ENCODE data around the gene RAPGEF5.

DNA sequence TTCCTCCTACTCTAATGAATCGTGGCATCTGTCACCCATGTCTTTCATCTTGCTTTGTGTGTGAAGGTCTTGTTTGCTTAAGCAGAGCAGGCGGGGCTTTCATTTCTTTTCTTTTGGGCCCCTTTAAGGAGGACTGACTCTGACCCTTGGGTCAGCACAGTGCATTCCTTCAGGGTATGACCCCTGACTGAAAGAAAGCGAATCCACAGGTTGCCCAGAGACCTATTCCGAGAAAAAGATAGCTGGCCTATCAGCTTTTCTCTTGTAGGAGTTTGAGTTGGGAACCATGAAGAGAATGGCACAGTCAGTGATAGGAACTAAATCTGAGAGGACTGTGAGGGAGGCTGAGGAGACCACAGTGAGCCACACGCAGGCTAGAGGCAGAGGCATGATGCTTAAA, 218.1 kb downstream of the RAPGEF5 start:
- TF ChIP-seq, protein P1, sequence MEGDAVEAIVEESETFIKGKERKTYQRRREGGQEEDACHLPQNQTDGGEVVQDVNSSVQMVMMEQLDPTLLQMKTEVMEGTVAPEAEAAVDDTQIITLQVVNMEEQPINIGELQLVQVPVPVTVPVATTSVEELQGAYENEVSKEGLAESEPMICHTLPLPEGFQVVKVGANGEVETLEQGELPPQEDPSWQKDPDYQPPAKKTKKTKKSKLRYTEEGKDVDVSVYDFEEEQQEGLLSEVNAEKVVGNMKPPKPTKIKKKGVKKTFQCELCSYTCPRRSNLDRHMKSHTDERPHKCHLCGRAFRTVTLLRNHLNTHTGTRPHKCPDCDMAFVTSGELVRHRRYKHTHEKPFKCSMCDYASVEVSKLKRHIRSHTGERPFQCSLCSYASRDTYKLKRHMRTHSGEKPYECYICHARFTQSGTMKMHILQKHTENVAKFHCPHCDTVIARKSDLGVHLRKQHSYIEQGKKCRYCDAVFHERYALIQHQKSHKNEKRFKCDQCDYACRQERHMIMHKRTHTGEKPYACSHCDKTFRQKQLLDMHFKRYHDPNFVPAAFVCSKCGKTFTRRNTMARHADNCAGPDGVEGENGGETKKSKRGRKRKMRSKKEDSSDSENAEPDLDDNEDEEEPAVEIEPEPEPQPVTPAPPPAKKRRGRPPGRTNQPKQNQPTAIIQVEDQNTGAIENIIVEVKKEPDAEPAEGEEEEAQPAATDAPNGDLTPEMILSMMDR (conservative IDR thresholded peaks at IDR 0.05 in 1 of 2, IDR thresholded peaks at IDR 0.05 in 1 of 2; ENCODE audit: extremely low read depth in 1 of 2, insufficient read depth in 1 of 2, low read depth in 1 of 2, low read length in 2 of 2) = no peak
- TF ChIP-seq EZH2 (IDR thresholded peaks at IDR 0.05; ENCODE audit: borderline replicate concordance, low read length) = no peak
